A549 treated with ZK216348 at 1 μM for 4 hours (cell line): Measurements from ENCODE around the gene LYST. TPM values are rescaled to one million over a fixed set of nuclear protein-coding genes. Genes with fewer than 3 reads are reported as not detected.

Source experiments
- total RNA-seq: library from RNA; stranded (reverse); fragments of 200-300 nt; extraction: Qiagen RNA extraction; gene quantifications from 5 replicates; pipeline ENCODE4 v1.2.3, GENCODE V29; 2022; ENCODE audit warnings: low read depth

The LYST gene, protein sequence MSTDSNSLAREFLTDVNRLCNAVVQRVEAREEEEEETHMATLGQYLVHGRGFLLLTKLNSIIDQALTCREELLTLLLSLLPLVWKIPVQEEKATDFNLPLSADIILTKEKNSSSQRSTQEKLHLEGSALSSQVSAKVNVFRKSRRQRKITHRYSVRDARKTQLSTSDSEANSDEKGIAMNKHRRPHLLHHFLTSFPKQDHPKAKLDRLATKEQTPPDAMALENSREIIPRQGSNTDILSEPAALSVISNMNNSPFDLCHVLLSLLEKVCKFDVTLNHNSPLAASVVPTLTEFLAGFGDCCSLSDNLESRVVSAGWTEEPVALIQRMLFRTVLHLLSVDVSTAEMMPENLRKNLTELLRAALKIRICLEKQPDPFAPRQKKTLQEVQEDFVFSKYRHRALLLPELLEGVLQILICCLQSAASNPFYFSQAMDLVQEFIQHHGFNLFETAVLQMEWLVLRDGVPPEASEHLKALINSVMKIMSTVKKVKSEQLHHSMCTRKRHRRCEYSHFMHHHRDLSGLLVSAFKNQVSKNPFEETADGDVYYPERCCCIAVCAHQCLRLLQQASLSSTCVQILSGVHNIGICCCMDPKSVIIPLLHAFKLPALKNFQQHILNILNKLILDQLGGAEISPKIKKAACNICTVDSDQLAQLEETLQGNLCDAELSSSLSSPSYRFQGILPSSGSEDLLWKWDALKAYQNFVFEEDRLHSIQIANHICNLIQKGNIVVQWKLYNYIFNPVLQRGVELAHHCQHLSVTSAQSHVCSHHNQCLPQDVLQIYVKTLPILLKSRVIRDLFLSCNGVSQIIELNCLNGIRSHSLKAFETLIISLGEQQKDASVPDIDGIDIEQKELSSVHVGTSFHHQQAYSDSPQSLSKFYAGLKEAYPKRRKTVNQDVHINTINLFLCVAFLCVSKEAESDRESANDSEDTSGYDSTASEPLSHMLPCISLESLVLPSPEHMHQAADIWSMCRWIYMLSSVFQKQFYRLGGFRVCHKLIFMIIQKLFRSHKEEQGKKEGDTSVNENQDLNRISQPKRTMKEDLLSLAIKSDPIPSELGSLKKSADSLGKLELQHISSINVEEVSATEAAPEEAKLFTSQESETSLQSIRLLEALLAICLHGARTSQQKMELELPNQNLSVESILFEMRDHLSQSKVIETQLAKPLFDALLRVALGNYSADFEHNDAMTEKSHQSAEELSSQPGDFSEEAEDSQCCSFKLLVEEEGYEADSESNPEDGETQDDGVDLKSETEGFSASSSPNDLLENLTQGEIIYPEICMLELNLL (N-terminal part only)
- total RNA-seq = 3.5 to 5.6 TPM (median 4.8 TPM) in 5 replicates

DNA sequence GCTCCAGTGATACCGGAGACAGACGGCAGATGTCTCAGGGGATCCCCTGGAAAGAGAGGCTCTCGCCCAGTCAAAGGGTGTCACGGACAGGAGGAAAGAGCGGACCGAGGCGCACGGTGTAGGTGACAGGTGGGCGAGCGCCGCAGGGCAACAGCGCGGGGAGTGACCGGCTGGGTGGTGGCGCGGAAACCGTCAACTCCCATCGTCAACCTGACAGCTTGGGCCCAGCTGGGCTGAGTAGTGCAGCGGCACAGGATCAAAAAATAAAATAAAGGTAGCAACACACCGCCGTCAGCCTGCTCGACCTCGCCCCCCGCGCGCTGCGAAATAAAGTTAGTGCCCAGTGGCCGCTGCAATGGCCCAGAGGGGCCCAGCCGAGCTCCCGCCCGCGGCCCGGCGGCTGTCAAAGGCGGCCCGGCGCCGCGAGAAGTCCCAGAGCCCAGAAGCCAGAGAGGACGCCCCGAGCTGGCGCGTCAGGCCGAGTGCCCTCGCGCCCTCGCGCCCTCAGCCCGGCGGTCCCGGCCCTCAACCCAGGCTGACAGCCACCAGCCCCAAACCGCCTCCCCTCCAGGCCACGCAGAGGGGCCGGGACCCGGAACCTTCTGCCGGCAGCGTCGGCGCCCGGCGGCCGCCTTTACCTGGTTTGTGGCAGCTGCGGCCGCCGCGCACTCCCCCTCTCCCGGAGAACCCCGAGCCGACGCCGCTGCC, at the start of gene LYST:
LYST (minus strand) TSS at position 702 of the 708 bp plus-strand sequence. CDS start 36,489 bp downstream, outside the sequence.

DNA sequence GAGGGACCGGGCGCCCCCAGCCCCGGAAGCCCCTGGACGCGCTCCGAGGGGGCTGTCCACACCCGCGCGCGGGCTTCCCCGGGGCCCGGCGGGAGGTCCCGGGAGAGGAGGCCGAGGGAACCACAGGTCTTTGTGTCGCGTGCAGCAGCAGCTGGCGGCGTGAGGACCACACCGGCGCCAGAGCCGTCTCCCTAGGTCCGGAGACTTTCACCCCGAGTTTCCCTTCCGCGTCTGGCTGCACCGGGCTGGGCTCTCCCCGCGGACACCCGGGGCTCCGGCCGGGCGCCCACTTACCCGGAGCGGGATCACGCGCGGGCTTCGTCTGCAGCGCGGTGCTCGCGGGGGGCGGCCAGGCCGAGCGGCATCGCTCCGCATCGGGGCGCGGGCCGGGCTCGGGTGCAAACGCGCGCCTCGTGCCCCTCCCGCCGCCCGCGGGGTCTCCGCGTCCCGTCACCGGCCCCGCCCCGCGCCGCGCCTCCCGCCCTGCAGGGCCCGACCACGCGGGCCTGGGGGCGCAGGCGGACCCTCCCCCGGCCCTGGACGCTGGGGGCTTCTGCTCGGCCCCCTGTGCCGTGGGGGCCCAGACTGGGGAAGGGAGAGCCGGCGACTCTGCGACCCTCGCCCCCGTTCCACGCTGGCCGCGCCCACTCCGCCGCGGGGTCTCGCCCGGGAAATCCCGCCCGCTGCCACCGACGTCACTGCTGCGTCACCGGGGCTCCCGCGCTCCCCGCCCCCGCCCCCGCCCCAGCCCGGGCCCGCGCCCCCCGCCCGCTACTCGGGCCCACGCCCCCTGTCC, 217.1 kb downstream of the LYST start, which contains the start of gene GNG4:
GNG4 (minus strand) TSS at position 417 of the 796 bp plus-strand sequence. CDS start 65,946 bp downstream, outside the sequence.

Other genes starting within 250 kb of the LYST start
- gene GNG4, start 217.1 kb downstream of the LYST start, total RNA-seq = 11.4 to 21.5 TPM (median 14.2 TPM) in 5 replicates
- 5.2 to 10.1 TPM (median 7.1 TPM) in 5 replicates for gene NID1, start 198.2 kb upstream of the LYST start, total RNA-seq